Activated CD4-positive, alpha-beta T cell treated with anti-CD3 and anti-CD28 coated beads for 48 hours (primary cell): Measurements from ENCODE around the gene PLD2.

ENCODE experiments used
- DNase-seq: peaks from one replicate; pipeline ENCODE4 v3.0.0-alpha.2; 2020

The PLD2 gene

DNA sequence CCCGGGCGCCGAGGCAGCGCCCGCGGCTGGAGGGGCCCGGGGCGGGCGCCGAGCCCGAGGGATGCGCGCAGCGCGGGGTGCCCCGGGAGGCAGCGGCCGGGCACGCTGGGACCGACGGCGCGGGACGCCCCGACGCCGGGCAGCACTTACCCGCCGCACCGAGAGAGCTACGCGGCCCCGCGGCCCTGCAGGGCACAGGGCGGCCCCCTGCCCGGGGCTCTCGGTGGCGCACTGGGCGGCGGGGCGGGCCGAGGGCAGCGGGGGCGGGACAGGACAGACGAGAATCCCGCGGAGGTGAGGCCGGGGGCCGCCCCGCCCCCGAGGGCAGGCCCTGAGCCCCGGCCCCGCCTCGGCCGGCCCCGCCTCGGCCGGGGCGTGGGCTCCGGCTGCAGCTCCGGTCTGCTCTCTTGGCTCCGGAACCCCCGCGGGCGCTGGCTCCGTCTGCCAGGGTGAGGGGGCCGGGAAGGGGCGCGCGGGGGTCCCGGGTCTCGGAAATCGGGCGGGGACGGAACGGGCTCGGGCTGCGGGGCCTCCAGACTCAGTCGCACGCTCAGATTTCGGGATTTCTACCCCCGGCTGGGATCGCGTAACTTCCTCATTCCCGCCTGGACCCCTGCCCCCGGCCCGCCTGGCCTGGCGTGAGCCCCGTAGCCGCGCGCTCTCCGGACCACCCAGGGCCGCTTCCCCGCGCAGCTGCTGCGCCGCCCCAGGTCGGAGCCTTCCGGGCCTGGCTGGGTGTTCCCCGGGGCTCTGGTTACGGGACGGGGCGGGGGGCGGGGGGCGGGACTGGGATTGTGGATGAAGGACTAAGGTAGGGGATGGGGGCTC, at the start of gene PLD2:
TSS of gene PLD2 (plus strand) at position 376 of the 828 bp plus-strand sequence. CDS start 621 bp downstream, outside the sequence.
- peak; percentile 91 for DNase-seq

GRCh38 chr17:4759776-4760236, 47.1 kb upstream of the PLD2 start:
- no peak for DNase-seq

GRCh38 chr17:4764595-4764994, 42.4 kb upstream of the PLD2 start:
- no peak for DNase-seq

- DNase-seq = no peak
These were observed 40.8 kb upstream of the PLD2 start for GRCh38 chr17:4766201-4766600.

DNA sequence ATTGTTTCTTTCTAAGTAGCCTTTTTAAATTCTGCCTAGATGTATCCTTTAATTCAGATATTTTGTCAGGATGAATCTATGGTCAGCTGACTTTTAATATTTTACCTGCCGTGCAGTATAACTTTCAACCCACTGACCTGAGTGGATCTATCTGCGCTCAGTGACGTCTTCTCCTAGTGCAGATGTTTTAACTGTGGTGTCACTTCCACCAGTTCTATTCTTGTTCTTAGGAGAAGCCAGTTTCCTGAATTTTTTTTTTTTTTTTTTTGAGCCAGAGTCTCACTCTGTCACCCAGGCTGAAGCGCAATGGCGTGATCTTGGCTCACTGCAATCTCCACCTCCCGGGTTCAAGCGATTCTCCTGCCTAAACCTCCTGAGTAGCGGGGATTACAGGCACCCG, 40.2 kb upstream of the PLD2 start:
- no peak for DNase-seq

GRCh38 chr17:4768298-4768697, 38.7 kb upstream of the PLD2 start:
- DNase-seq = no peak

GRCh38 chr17:4769628-4770027, 37.3 kb upstream of the PLD2 start:
- DNase-seq = no peak

DNA sequence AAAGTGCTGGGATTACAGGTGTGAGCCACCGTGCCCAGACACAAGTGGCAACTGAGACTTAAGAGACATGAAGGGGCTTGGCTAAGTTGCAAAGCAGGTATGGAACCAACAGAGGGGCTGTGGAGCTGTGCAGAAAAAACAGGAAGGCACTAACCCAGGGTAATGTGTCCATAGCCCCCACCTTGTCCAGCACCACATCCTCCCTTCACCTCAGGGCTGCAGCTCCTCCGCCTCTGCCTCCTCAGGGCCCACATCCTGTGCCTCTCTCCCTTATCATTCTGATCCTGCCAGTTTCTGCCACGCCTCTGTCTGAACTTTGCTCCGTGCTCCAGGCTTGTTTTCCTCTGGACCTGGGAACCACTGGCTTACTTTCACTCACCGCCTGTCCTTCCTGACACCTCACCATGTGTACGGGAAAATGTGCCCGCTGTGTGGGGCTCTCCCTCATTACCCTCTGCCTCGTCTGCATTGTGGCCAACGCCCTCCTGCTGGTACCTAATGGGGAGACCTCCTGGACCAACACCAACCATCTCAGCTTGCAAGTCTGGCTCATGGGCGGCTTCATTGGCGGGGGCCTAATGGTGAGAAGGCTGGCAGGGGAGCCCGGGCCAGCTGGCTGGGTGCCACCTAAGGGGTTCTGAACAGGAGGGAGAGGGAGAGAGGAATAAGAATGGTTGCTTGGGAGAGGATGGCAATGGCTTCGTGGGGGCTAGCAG, 35.3 kb upstream of the PLD2 start, which contains the start of gene TM4SF5:
TSS of gene TM4SF5 (plus strand) at position 368 of the 716 bp plus-strand sequence. CDS start at position 405, 37 bp downstream.
- DNase-seq = no peak

DNA sequence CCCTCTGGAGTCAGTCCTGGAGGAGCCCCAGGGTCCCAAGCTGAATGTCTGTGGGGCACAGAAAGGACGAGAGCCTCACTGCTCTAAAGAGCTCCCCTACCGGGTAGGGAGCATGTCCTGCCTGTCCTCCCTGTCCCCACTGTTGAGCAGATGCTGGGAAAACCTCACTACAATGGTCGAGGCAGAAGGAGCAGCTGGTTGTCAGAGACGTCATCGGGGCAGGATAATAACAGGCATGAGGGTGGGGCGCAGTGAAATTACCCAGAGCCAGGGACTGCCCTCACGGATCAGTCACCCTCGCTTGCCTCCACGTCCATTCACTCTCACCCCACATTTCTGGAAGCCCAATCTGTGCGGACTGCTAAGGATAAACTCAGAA, 34.7 kb upstream of the PLD2 start:
- DNase-seq = no peak

DNA sequence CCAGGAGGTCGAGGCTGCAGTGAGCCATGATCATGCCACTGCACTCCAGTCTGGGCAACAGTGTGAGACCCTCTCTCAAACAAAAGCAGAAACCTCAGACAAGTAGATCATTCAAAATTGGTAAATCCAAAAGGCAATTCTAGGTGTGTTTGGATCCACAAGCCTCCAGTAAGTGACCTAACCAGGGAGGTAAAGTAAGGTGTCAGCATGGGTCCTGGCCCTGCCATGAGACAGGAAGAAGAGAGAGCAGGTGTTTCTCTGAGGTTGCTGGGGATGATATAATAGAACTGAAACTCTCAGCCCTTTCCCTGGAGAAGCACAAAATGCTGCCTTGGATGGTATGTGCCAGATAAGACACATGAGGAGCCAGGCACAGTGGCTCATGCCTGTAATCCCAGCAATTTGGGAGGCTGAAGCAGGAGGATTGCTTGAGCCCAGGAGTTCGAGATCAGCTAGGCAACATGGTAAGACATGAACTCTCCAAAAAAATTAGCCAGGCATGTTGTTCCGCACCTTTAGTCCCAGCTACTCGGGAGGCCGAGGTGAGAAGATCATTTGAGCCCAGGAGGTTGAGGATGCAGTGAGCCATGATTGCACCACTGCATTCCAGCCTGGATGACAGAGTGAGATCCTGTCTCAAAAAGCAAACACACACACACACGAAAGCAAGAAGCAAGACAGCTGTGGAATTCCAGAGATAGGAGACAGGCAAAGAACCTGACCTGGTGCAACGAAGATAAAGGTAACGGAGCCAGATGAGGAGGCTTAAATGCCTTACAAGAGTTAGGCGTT, 28.8 kb upstream of the PLD2 start:
- DNase-seq = no peak

DNA sequence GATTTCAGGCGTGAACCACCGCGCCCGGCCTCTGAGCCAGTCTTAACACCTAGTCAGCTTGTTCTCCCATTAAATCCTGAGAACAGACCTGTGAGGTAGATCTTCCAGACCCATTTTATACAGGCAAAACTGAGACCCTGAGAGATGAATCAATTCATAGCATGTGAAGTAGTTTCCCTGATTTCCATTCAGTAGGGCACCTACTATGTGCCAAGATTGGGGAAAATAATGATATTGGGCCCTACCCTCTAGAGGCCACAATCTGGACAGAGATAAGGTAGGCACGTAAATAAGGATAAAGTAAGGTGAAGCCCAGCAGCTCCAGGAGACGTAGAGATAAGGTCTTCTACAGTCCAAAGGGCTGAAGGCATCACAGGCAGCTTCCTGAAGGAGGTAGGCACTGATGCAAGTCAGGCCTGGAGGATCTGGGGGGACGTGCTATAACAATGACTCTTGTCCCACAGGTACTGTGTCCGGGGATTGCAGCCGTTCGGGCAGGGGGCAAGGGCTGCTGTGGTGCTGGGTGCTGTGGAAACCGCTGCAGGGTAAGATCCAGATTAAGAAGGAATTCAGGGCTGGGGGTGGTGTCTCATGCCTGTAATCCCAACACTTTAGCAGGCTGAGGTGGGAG, 26.5 kb upstream of the PLD2 start:
- DNase-seq = no peak

- DNase-seq = peak; percentile 37
These were observed 24.3 kb upstream of the PLD2 start for GRCh38 chr17:4782652-4783051.

- no peak for DNase-seq
These were observed 21.4 kb upstream of the PLD2 start for GRCh38 chr17:4785311-4786105.

DNA sequence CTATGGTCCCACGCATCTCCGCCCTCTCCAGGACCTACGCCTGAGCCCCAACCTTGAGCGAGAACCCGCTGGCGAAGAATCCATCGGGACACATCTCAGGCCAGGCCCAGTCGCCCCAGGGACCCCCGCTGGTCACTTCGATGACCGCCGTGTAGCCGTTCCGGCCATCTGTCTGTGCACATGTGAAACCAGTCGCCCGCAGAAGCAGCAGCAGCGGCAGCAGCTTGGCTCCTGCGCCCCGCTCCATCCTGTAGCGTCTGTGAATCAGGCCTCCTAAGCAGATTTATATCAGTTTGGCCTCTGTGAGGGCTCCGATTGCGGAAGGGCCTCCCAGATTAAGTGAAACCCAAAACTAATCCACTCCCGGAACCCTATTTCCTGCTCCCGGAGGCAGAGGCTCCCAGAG, 20.8 kb upstream of the PLD2 start, which contains the start of gene VMO1:
TSS of gene VMO1 (minus strand) at position 259 of the 406 bp plus-strand sequence. CDS start at position 247, 12 bp downstream.
- DNase-seq = no peak

DNA sequence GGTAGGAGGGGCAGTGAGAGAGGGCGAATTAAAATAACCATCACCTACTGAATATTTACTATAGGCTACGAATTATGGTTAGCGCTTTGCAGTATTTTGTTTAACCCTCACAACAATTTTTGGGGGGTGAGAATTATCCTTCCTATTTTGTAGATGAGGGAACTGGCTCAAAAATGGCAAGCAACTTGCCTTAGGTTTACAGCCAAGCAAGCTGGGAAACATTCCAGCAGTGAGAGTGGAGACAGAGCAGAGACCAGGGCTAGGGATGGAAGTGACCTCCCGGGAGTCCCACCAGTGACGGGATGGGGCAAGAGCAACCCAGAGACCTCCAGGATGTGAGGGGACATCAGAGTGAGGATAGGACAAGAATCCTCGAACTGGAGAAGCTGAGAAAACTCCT, 20.4 kb upstream of the PLD2 start:
- DNase-seq = no peak

- no peak for DNase-seq
These were observed 18.7 kb upstream of the PLD2 start for GRCh38 chr17:4788159-4788806.

- no peak for DNase-seq
These were observed 17.9 kb upstream of the PLD2 start, which contains the start of gene GLTPD2 for GRCh38 chr17:4788807-4789700. Gene GLTPD2 (plus strand): TSS chr17:4788964. CDS start chr17:4789012, 48 bp downstream.

- DNase-seq = no peak
These were observed 17.3 kb upstream of the PLD2 start for GRCh38 chr17:4789701-4789950.

- peak; percentile 86 for DNase-seq
These were observed 16.8 kb upstream of the PLD2 start for GRCh38 chr17:4789951-4790704.

DNA sequence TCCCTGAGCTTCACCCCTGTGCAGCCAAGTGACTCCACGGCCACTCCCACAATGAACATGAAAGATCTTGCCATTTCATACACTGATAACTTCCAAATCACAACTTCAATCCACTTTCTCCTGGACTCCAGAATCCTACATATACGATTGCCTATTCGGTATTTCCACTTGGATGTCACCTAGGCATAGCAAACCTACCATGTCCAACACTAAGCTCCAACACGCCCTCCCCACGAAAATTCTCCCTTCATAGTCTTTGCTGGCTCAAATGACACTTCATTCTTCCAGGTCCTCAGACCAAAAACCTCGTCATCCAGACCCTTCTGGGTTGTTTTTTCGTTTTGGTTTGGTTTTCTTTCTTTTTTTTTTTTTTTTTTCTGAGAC, 16.3 kb upstream of the PLD2 start:
- DNase-seq = no peak
